ELR (cell line): ENCODE results near the gene ITPRID2.
"Not testable (repeated sequence)": the region's sequence is repeated elsewhere in the genome, so short reads cannot be mapped to it uniquely, and the experiment has no call there.

Experiments
- DNase-seq: peaks from one replicate; pipeline ENCODE4 v3.0.0-alpha.2; 2015; ENCODE audit warnings: low read depth

Gene ITPRID2

GRCh38 chr2:181961167-181961566, 69.6 kb downstream of the ITPRID2 start:
- not testable (repeated sequence) for DNase-seq

GRCh38 chr2:181962142-181962541, 70.6 kb downstream of the ITPRID2 start:
- DNase-seq: no peak

GRCh38 chr2:181970160-181970794, 78.7 kb downstream of the ITPRID2 start:
- DNase-seq: peak; percentile 10

DNA sequence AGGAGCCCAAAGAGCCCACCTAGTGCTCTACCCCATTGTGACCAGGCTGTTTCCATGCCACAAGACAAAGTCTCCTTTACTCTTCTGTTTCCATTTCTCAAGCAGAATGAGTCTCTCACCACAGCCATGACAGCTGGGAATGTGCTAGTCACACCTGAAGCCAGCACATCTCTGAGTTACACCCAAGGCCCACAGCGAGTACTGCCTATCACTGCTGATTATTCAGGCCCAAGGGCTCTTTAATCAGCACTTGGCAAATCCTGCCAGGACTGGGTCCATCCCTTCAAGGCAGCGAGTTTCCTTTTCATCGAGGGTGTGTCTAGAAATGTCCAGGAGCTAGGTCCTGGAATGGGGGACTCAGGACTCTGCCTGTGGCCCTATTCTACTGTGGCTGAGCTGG, 79.5 kb downstream of the ITPRID2 start:
- no peak for DNase-seq

DNA sequence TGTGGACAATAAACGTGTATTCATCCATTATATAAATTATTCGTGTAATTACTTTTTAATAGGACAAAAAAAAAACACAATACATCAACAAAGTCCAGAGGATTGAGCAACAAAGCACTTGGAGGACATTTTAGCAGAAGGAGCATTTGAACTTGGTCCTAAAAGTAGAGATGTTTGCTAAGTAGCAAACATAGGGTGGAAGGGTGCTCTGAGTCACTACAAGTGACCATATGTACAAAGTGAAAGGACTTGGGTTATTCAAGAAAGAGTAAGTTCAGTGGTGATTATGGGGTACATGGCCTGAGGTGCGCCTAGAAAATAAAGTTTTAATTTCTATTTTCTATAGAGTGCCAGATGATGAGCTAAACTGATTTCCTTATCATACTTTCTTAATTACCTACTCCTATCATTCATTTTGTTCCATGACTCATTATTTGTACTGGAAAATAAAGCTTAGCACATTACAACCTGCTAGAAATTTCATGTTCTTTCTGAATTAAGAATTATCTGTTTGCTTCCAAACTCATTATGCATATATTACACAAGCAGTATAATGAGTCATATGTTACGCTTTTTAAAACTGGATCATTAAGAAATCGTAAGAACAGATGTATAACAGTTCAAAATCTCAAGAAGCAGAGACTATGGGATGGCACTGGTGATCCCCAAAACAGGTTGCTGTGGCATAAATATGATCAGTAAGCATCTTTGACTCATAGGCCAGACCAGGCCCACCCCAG, 81.1 kb downstream of the ITPRID2 start:
- DNase-seq: peak; percentile 46

- DNase-seq: no peak
Measured at GRCh38 chr2:181973171-181973783, 81.7 kb downstream of the ITPRID2 start.

DNA sequence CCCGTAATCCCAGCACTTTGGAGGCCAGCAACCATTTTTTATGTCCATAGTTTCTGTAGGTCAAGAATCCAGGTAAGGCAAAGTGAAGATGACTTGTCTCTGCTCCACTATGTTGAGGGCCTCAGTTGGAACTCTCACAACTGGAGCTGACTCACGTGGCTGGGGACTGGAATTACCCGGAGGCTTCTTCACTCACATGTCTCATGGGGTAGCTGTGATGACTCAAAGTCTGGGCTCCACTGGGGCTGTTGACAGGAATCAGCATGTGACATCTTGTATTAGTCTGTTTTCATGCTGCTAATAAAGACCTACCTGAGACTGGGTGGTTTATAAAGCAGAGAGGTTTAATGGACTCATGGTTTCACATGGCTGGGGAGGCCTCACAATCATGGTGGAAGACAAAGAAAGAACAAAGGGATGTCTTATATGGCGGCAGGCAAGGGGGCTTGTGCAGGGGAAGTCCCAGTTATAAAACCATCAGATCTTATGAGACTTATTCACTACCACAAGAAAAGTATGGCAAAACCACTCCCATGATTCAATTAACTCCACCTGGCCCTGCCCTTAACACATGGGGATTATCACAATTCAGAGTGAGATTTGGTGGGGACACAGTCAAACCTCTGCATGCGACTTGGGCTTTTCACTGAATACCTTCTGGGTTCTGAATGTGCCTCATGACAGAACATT, 86.3 kb downstream of the ITPRID2 start:
- DNase-seq: peak; percentile 93

DNA sequence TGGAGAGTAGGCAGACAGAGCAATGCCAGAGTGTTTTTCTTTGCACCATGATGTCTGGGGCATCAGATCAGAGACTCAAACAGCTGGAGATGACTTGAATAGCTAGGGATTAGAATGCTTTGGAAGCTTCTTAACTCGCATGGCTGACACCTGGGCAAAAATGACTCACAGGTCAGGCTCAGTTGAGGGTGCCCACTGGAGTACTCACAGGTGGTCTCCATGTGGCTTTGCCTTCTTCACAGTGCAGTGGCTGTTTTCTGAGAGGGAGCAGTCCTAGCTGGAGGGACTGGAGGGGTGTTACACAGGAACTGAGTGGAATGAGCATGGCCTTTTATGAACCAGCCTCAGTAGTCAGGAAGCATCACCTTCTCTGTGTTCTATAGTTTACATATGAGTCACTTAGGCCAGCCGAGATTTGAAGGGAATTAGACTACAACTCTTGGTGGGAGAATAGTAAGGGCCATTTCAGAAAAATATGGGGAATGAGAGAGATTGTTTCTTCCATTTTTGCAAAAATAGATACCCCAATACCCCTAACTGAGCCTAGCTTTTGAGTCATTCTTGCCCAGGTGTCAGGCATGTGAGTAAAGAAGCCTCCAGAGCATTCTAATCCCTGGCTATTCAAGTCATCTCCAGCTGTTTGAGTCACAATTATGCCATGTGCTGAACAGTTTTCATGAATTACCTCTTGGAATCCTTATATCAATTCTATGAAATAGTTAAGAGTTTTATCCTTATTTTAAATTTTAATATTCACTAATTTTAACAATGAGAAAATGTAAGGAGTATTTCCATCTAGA, 87.0 kb downstream of the ITPRID2 start:
- peak; percentile 75 for DNase-seq
